ENCODE results near the gene LAMA3. TPM values are rescaled to one million over a fixed set of nuclear protein-coding genes. Genes with fewer than 3 reads are reported as not detected.
A peak's percentile ranks its signal among the peaks of the same experiment; 100 is the strongest.

Gene LAMA3
- total and polyA plus RNA-seq, 2 donors from 2014 or later, result 4.4 to 66.0 TPM

DNA sequence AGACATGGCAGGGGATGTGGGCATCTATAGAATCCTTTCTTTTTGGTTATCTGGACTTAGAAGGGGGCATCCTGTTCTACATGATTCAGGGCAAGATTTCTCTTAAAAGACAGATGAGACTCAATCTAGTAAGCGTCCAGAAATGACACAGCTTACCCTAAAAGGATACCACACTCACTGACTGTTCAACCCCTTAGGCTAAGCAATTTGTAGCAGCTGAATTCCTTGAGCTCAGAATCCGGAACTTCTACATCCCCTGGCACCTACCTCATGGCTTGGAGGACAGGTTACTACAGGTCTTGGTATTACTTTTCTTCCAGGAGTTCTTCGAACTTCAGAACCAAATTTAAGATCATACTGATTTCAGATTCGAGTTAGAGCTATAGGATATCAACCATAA, 138.4 kb downstream of the LAMA3 start:
- no peak overlapping the region for H3K27ac ChIP-seq (ENCODE audit: low read depth in 2 of 2, low read length in 2 of 2)
- DNase-seq, result peak in 3 of 5 donors; percentile 24 to 64 (median 60)
- no peak overlapping the region for H3K4me3 ChIP-seq (ENCODE audit: low read length in 3 of 3)
- FAIRE-seq, result no peak
- TF ChIP-seq CTCF (IDR thresholded peaks at IDR 0.05; ENCODE audit: borderline replicate concordance, extremely low read depth, insufficient read depth), result no peak
- intact Hi-C loops (cut with DNase I), result no loop called here
- H3K4me1 ChIP-seq (ENCODE audit: control insufficient read depth in 2 of 3, insufficient read depth in 2 of 3, low read depth in 1 of 3, low read length in 3 of 3), result no peaks in the 10 kb centered on the region
- H3K9me3 ChIP-seq (ENCODE audit: control insufficient read depth in 2 of 3, insufficient read depth in 1 of 3, low read length in 3 of 3), result no peaks in the 10 kb centered on the region
- H3K36me3 ChIP-seq (ENCODE audit: control insufficient read depth in 2 of 3, insufficient read depth in 3 of 3, low read length in 3 of 3), result no peaks in the 10 kb centered on the region
- no peak overlapping the region for H3K9ac ChIP-seq (ENCODE audit: low read length in 3 of 3)
- H3K27me3 ChIP-seq (ENCODE audit: control insufficient read depth, insufficient read depth, low read length), result no peaks in the 10 kb centered on the region

GRCh38 chr18:23828426-23828825, 139.2 kb downstream of the LAMA3 start:
- Histone ChIP-seq H3K4me3 (ENCODE audit: low read length in 3 of 3) (no peak overlapping the region), H3K4me1 (ENCODE audit: control insufficient read depth in 2 of 3, insufficient read depth in 2 of 3, low read depth in 1 of 3, low read length in 3 of 3) (no peaks in the 10 kb centered on the region), H3K9ac (ENCODE audit: low read length in 3 of 3) (no peak overlapping the region), H3K27ac (ENCODE audit: low read depth in 2 of 2, low read length in 2 of 2) (no peak overlapping the region), H3K27me3 (ENCODE audit: control insufficient read depth, insufficient read depth, low read length) (no peaks in the 10 kb centered on the region), H3K9me3 (ENCODE audit: control insufficient read depth in 2 of 3, insufficient read depth in 1 of 3, low read length in 3 of 3) (no peaks in the 10 kb centered on the region), H3K36me3 (ENCODE audit: control insufficient read depth in 2 of 3, insufficient read depth in 3 of 3, low read length in 3 of 3) (no peaks in the 10 kb centered on the region)
- TF ChIP-seq CTCF (IDR thresholded peaks at IDR 0.05; ENCODE audit: borderline replicate concordance, extremely low read depth, insufficient read depth), result no peak
- DNase-seq, result peak in 2 of 5 donors; percentile 15 to 24
- FAIRE-seq, result no peak
- intact Hi-C loops (cut with DNase I), result no loop called here

DNA sequence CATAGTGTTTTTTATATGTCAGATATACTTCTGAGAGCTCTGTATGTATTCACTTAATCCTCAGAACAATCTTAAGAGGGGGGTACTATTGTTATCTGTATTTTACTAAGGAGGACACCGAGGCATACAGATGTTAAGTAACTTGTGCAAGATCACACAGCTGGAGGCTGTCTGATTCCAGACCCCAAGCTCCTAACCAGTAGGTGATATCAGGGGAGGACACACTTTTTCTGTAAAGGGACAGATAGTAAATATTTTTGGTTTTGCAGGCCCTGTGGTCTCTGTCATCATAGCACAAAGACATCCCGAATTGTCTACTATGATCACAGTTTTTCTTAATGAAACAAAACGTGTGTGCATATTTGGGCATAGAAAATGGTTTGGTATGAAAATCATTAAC, 143.7 kb downstream of the LAMA3 start:
- TF ChIP-seq CTCF (IDR thresholded peaks at IDR 0.05; ENCODE audit: borderline replicate concordance, extremely low read depth, insufficient read depth), result no peak
- Histone ChIP-seq H3K27me3 (ENCODE audit: control insufficient read depth, insufficient read depth, low read length) (no peaks in the 10 kb centered on the region), H3K36me3 (ENCODE audit: control insufficient read depth in 2 of 3, insufficient read depth in 3 of 3, low read length in 3 of 3) (no peaks in the 10 kb centered on the region), H3K4me1 (ENCODE audit: control insufficient read depth in 2 of 3, insufficient read depth in 2 of 3, low read depth in 1 of 3, low read length in 3 of 3) (no peaks in the 10 kb centered on the region), H3K4me3 (ENCODE audit: low read length in 3 of 3) (no peak overlapping the region), H3K27ac (ENCODE audit: low read depth in 2 of 2, low read length in 2 of 2) (no peak overlapping the region), H3K9ac (ENCODE audit: low read length in 3 of 3) (no peak overlapping the region), H3K9me3 (ENCODE audit: control insufficient read depth in 2 of 3, insufficient read depth in 1 of 3, low read length in 3 of 3) (no peaks in the 10 kb centered on the region)
- DNase-seq (no peak), FAIRE-seq (no peak)
- intact Hi-C loops (cut with DNase I), result no loop called here

DNA sequence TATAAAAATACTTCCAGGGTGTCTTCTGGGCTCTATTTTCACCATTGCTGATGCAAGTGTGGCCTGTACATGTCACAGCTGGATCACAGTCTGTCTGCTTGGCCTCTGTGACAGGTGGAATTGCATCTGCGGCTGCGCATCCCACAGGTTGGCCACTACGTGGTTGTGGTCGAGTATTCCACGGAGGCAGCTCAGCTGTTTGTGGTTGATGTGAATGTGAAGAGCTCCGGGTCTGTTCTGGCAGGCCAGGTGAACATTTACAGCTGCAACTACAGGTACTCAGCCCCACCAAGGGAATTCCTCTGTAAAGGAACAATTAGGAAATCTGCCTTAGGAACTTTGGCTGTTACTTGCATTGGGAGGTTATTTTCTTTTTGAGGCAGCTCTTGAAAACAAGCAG, 144.5 kb downstream of the LAMA3 start:
- intact Hi-C loops (cut with DNase I), result no loop called here
- no peak overlapping the region for H3K4me3 ChIP-seq (ENCODE audit: low read length in 3 of 3)

More for the DNA sequence above, 144.5 kb downstream of the LAMA3 start:
- H3K36me3 ChIP-seq (ENCODE audit: control insufficient read depth in 2 of 3, insufficient read depth in 3 of 3, low read length in 3 of 3), result no peaks in the 10 kb centered on the region
- no peaks in the 10 kb centered on the region for H3K4me1 ChIP-seq (ENCODE audit: control insufficient read depth in 2 of 3, insufficient read depth in 2 of 3, low read depth in 1 of 3, low read length in 3 of 3)
- FAIRE-seq (no peak), DNase-seq (no peak)
- H3K9me3 ChIP-seq (ENCODE audit: control insufficient read depth in 2 of 3, insufficient read depth in 1 of 3, low read length in 3 of 3), result no peaks in the 10 kb centered on the region
- H3K27me3 ChIP-seq (ENCODE audit: control insufficient read depth, insufficient read depth, low read length), result no peaks in the 10 kb centered on the region
- TF ChIP-seq CTCF (IDR thresholded peaks at IDR 0.05; ENCODE audit: borderline replicate concordance, extremely low read depth, insufficient read depth), result no peak
- no peak overlapping the region for H3K27ac ChIP-seq (ENCODE audit: low read depth in 2 of 2, low read length in 2 of 2)
- no peak overlapping the region for H3K9ac ChIP-seq (ENCODE audit: low read length in 3 of 3)
